ENCODE measurements around the gene INTS7. TPM values are rescaled to one million over a fixed set of nuclear protein-coding genes. Genes with fewer than 3 reads are reported as not detected.
"Not testable (repeated sequence)": the region's sequence is repeated elsewhere in the genome, so short reads cannot be mapped to it uniquely, and the experiment has no call there.

Gene INTS7
- total RNA-seq, 2 experiments from 2014 or later, result 23.7 to 28.6 TPM

DNA sequence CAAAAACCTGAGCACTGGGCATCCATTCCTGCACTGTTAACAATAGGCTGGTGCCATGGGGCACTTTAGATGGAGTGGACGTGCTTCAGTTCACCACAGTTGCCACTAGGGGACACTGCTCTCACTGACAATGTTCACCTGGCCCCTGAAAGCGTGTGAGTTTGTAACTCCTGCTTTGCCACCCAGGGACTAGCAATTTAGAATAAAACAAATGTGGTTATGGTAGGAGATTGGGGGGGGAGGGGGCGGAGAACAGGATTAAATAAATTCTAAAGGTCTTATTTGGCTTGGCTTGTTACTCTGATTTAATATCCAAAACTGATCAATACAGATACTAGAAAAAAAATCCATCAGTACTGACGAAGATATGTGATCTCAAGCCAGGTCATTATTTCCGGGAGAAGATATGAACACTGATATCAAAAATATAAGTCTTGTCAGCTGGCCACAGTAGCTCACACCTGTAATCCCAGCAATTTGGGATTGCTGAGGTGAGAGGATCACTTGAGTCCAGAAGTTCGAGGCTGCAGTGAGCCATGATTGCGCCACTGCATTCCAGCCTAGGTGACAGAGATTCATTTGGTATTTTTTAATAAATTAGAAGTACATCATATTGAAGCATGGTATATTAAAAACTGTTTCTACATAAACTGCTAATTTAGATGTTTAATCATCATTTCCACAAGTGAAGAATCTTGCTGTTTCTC is 23.2 kb downstream of the INTS7 start:
- ATAC-seq (peak; percentile 99), DNase-seq (peak; percentile 80)
- ChIA-PET POLR2A (no interaction called here), CTCF (interaction anchor here (0.9 to 2.6 kb wide), 17 partner anchors 10 to 445 kb away, joined by 3 to 26 read pairs (median 4); partner anchors contain the start of genes DTL and INTS7)
- Mint-ChIP-seq H3K36me3 (ENCODE audit: low read depth) (peaks cover 24% of the 10 kb centered on the region), H3K4me3 (no peak overlapping the region), H3K9me3 (ENCODE audit: low read depth) (no peaks in the 10 kb centered on the region), H3K4me1 (no peaks in the 10 kb centered on the region), H3K27me3 (no peaks in the 10 kb centered on the region), H3K27ac (no peak overlapping the region)
- intact Hi-C loops (cut with DNase I, micrococcal nuclease), result loop anchor here (1.0 to 5.0 kb wide), 8 partner anchors 18 to 445 kb away; partner anchors contain the start of genes DTL (in 2 of the 2) and INTS7 (in 2 of the 2)

DNA sequence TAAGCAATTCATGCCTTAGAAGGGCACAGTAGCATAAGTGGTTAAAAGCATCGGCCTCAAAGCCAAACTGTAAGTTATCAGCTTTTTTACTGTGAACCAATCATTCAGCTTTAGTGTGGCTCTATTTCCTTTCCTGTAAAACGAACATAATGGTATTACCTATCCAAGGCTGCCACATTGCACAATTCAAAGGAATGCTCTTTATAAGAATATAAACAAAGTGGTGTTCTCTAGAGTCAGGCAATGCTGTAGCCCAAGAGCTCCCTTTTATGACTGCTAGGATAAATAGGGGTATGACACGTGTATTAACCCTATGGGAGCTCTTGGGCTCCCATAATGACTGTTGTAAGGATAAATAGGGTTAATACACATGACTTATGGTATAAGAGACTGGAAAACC is 25.4 kb downstream of the INTS7 start:
- intact Hi-C loops (cut with DNase I, micrococcal nuclease), result loop anchor here (5.0 kb wide), 3 partner anchors 313 to 447 kb away; no protein-coding TSS in a partner anchor
- H3K9me3 Mint-ChIP-seq (ENCODE audit: low read depth), result no peaks in the 10 kb centered on the region
- DNase-seq, result no peak
- peaks cover 20% of the 10 kb centered on the region for H3K36me3 Mint-ChIP-seq (ENCODE audit: low read depth)
- H3K27ac Mint-ChIP-seq, result no peak overlapping the region
- H3K27me3 Mint-ChIP-seq, result no peaks in the 10 kb centered on the region
- ChIA-PET POLR2A (no interaction called here), CTCF (interaction anchor here (0.5 to 1.3 kb wide), 7 partner anchors 12 to 945 kb away, joined by 3 to 4 read pairs (median 3); partner anchors contain the start of genes DTL and INTS7)
- ATAC-seq, result no peak
- H3K4me3 Mint-ChIP-seq, result no peak overlapping the region
- no peaks in the 10 kb centered on the region for H3K4me1 Mint-ChIP-seq

DNA sequence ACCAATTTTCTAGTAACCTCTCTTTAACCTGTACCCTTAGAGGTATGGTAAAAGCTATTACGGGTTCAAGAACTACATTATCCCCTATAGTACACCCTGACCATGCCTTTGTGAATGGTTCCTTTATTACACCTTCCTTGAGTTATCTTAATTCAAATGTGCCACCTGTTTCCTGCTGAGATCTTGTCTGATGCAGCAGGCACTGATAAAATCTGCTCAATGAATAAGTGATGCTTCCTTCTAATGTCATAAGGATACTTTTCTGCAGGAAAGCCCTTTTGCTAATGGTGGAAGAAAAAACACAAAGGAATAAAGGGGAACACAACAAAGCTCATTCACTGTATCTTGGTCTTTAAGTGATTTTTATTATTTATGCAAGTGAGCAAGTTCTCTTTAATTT is 25.8 kb downstream of the INTS7 start:
- H3K4me1 Mint-ChIP-seq, result no peaks in the 10 kb centered on the region
- peaks cover 21% of the 10 kb centered on the region for H3K36me3 Mint-ChIP-seq (ENCODE audit: low read depth)
- intact Hi-C loops (cut with DNase I, micrococcal nuclease), result no loop called here
- no peaks in the 10 kb centered on the region for H3K27me3 Mint-ChIP-seq
- DNase-seq (no peak), ATAC-seq (no peak)
- H3K9me3 Mint-ChIP-seq (ENCODE audit: low read depth), result no peaks in the 10 kb centered on the region
- ChIA-PET POLR2A (no interaction called here), CTCF (interaction anchor here (0.6 to 1.3 kb wide), 7 partner anchors 8 to 449 kb away, joined by 3 to 4 read pairs (median 4); partner anchors contain the start of genes DTL and INTS7)
- H3K27ac Mint-ChIP-seq, result no peak overlapping the region
- H3K4me3 Mint-ChIP-seq, result no peak overlapping the region

DNA sequence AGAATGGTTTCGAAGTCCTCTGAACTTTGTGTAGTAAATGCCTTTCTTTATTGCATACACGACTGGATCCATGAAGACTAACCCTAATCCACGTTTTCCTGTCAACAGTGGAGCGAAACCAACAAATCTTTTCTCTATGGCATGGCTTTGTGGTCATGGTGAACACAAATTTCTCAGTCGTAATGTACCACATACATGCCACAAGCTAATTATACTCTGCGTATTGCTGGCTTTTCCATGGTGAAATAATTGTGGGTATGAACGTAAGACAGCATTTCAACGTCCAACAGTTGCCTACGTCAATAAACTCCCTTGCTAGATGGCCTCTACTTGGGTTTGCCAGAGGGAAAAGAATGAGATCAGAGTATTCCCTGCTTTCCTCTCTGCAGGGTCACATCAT is 27.5 kb downstream of the INTS7 start:
- no peaks in the 10 kb centered on the region for H3K9me3 Mint-ChIP-seq (ENCODE audit: low read depth)
- CTCF ChIA-PET, result no interaction called here
- POLR2A ChIA-PET, result no interaction called here
- DNase-seq (no peak), ATAC-seq (no peak)
- H3K4me3 Mint-ChIP-seq, result no peak overlapping the region
- H3K27me3 Mint-ChIP-seq, result no peaks in the 10 kb centered on the region
- intact Hi-C loops (cut with DNase I, micrococcal nuclease), result no loop called here
- peaks cover 2% of the 10 kb centered on the region for H3K4me1 Mint-ChIP-seq
- no peak overlapping the region for H3K27ac Mint-ChIP-seq
- H3K36me3 Mint-ChIP-seq (ENCODE audit: low read depth), result peaks cover 23% of the 10 kb centered on the region

DNA sequence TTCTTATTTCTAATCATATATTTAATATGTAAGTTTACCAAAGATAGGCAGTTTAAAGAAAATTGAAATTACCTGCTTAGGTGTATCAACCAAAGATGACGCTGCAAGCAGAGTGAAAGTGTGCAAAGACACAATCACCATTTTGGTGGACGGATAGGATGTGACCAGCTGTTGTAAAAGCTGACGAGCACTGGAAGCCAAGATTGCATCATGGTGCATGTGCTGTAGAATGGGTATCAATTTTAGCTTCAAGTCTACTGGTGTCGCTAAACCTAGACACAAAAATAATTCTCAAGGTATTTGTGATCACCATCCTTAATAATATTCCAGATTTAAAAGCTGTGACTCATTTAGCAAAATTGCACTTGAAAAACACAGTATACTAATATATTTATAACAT is 28.2 kb downstream of the INTS7 start:
- Mint-ChIP-seq H3K9me3 (ENCODE audit: low read depth) (no peaks in the 10 kb centered on the region), H3K4me3 (no peak overlapping the region), H3K27me3 (no peaks in the 10 kb centered on the region), H3K4me1 (peaks cover 3% of the 10 kb centered on the region), H3K27ac (no peak overlapping the region), H3K36me3 (ENCODE audit: low read depth) (peaks cover 22% of the 10 kb centered on the region)
- ATAC-seq (no peak), DNase-seq (no peak)
- ChIA-PET POLR2A (no interaction called here), CTCF (no interaction called here)
- intact Hi-C loops (cut with DNase I, micrococcal nuclease), result no loop called here

DNA sequence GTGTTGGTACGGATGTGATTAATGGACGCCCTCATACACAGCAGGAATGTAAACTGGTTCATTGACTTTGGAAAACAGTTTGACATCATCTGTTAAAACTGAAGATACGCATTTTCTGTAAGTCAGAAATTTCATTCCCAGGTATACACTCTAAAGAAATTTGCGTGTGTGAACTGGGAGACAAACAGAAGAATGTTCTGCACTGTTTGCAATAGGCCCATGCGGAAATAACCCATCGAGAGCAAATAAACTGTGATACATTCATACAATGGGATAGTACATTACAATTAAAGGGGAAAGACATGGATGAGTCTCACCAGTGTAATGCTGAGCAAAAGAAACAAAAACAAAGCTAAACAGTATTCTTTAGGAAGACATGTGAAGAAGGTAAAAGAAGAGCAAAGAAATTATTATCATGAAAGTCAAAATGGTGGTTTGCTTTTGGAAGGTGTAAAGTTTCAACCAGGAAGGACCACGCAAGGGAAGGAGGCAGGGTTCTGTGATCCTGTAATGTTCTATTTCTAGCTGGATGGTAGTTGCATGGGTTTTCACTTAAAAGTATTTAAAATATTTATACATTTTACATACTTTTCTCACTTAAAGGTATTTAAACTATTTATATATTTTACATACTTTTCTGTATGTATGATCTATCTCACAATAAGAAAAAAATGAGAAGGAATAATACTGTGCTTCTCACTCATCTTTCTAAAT is 30.3 kb downstream of the INTS7 start:
- ATAC-seq (no peak), DNase-seq (no peak)
- intact Hi-C loops (cut with DNase I, micrococcal nuclease), result no loop called here
- Mint-ChIP-seq H3K4me3 (no peak overlapping the region), H3K9me3 (ENCODE audit: low read depth) (no peaks in the 10 kb centered on the region), H3K36me3 (ENCODE audit: low read depth) (peaks cover 24% of the 10 kb centered on the region), H3K4me1 (peaks cover 3% of the 10 kb centered on the region), H3K27ac (no peak overlapping the region), H3K27me3 (no peaks in the 10 kb centered on the region)
- ChIA-PET POLR2A (no interaction called here), CTCF (interaction anchor here (0.9 to 1.3 kb wide), 5 partner anchors 8 to 450 kb away, joined by 3 to 6 read pairs (median 4); partner anchors contain the start of genes DTL and INTS7)

DNA sequence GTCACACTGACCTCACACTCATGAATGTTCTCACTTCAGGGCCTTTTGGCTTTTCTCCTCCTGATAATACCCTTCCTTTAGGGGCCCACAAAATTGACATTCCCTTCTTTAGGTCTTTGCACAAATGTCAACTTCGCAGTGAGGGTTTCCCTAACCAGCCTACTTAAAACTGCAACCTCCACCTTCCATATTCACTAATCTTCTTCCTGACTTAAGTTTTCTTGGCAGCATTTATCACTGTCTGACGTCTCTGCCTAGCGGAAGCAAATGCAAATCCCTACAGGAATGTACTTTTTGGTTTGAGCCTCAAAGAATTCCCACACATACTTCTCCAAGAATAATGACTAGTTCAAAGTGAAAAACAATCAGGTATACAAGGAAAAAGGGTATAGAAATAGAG is 32.8 kb downstream of the INTS7 start:
- peaks cover 29% of the 10 kb centered on the region for H3K36me3 Mint-ChIP-seq (ENCODE audit: low read depth)
- POLR2A ChIA-PET, result no interaction called here
- intact Hi-C loops (cut with DNase I, micrococcal nuclease), result no loop called here
- H3K4me1 Mint-ChIP-seq, result peaks cover 3% of the 10 kb centered on the region
- CTCF ChIA-PET, result interaction anchor here (0.6 to 1.3 kb wide), 2 partner anchors 10 to 71 kb away, joined by 3 to 4 read pairs; no protein-coding TSS in a partner anchor
- no peak overlapping the region for H3K27ac Mint-ChIP-seq
- H3K4me3 Mint-ChIP-seq, result no peak overlapping the region
- ATAC-seq (no peak), DNase-seq (no peak)
- H3K27me3 Mint-ChIP-seq, result no peaks in the 10 kb centered on the region
- no peaks in the 10 kb centered on the region for H3K9me3 Mint-ChIP-seq (ENCODE audit: low read depth)

DNA sequence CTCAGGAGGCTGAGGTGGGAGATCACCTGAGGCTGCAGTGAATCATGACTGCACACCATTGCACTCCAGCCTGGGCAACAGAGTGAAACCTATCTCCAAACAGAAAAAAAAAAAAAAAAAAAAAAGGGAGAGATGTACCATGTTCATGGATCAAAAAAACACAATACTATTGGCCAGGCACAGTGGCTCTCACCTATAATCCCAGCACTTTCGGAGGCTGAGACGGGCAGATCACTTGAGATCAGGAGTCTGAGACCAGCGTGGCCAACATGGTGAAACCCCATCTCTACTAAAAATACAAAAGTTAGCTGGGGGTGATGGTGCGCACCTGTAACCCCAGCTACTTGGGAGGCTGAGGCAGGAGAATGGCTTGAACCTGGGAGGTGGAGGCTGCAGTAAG is 37.9 kb downstream of the INTS7 start:
- H3K9me3 Mint-ChIP-seq (ENCODE audit: low read depth); ATAC-seq; H3K27me3 Mint-ChIP-seq; intact Hi-C loops (cut with DNase I, micrococcal nuclease); H3K27ac Mint-ChIP-seq; H3K4me3 Mint-ChIP-seq; POLR2A ChIA-PET; DNase-seq; H3K4me1 Mint-ChIP-seq; CTCF ChIA-PET: not testable (repeated sequence)
- H3K36me3 Mint-ChIP-seq (ENCODE audit: low read depth), result peaks cover 33% of the 10 kb centered on the region

DNA sequence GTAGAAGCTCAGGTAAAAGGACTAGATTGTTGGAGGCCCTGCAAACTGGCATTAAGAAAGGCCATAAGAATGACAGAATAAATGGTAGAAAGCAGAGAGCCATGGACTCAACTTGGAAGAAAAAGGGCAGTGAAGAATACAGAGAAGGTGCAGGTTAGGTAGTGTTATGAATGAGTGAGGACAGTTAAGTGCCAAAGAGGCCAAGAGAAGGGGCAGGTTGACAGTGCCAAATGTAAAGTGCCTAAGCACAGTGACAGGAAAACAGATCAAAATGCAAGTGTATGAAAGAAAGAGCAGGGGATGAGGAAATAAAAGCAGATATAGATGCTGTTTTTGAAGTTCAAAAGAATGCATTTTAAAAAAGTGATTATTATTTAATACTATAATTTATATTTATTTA is 43.7 kb downstream of the INTS7 start:
- ATAC-seq (no peak), DNase-seq (no peak)
- Mint-ChIP-seq H3K4me3 (no peak overlapping the region), H3K36me3 (ENCODE audit: low read depth) (peaks cover 22% of the 10 kb centered on the region), H3K27ac (no peak overlapping the region), H3K27me3 (no peaks in the 10 kb centered on the region), H3K4me1 (peaks cover 9% of the 10 kb centered on the region), H3K9me3 (ENCODE audit: low read depth) (no peaks in the 10 kb centered on the region)
- POLR2A ChIA-PET, result no interaction called here
- intact Hi-C loops (cut with DNase I, micrococcal nuclease), result no loop called here
- CTCF ChIA-PET, result interaction anchor here (1.5 kb wide), 1 partner anchor 311 kb away, joined by 3 read pairs; no protein-coding TSS in a partner anchor

DNA sequence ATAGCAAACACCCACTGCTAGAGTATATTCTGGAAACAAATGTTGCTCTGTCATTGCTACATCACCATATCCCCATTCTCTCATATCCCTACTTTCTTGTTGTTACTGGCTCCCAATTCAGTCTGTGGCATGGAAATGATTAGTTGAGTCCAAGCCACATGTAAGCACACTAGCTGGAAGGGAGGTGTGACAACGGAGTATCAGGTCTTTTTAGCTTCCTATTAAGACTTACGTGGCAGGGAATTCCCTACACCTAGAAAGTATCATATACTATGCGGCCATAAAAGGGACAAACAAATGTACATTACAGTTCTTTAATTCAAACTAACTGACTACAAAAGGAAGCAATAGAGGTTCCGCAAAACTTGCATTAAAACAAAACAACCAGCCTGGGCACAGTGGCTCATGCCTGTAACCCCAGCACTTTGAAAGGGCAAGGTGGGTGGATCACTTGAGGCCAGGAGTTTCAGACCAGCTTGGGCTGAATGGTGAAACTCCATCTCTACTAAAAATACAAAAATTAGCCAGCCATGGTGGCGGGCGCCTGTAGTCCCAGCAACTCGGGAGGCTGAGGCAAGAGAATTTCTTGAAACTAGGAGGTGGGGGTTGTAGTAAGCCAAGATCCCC is 48.6 kb downstream of the INTS7 start:
- intact Hi-C loops (cut with DNase I, micrococcal nuclease), result no loop called here
- no peak for DNase-seq
- no peak for ATAC-seq
- CTCF ChIA-PET, result interaction anchor here (1.5 kb wide), 1 partner anchor 469 kb away, joined by 3 read pairs; no protein-coding TSS in a partner anchor
- Mint-ChIP-seq H3K9me3 (ENCODE audit: low read depth) (no peaks in the 10 kb centered on the region), H3K4me3 (no peak overlapping the region), H3K4me1 (peaks cover 10% of the 10 kb centered on the region), H3K36me3 (ENCODE audit: low read depth) (peaks cover 25% of the 10 kb centered on the region), H3K27ac (no peak overlapping the region), H3K27me3 (no peaks in the 10 kb centered on the region)
- POLR2A ChIA-PET, result no interaction called here

DNA sequence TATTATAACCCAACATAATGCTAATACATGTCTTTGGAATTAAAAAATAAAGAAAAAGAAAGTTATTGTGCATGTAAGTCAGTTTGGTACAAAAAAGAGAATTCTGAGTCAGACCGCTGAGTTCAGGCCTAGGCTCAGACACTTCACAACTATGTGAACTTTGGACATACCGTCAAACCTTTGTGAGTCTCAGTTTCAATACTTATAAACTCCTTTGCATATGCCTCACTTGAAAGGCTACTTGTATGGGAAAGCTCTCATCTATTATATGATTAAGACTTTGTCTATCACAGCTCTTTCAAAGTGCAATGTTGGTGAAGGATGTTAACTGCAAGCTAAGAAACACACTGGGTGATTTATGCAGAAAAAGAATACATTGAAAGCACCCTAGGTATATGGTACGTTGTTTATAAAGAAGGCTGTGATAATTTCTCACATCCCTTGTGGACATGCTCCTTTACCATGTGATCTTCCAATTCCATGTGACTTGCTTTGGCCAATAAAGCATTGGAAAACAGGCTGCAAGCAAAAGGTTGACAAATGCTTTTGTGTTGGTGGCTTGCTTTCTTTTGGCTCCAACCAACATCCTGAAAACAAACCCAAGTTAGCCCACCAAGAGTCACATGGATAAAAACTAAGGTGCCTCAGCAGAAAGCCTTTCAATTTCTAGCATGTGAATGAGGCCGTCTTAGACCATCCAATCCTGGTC is 49.6 kb downstream of the INTS7 start:
- Mint-ChIP-seq H3K4me3 (no peak overlapping the region), H3K27ac (no peak overlapping the region), H3K27me3 (no peaks in the 10 kb centered on the region), H3K36me3 (ENCODE audit: low read depth) (peaks cover 27% of the 10 kb centered on the region), H3K4me1 (peaks cover 6% of the 10 kb centered on the region), H3K9me3 (ENCODE audit: low read depth) (no peaks in the 10 kb centered on the region)
- no peak for DNase-seq
- ChIA-PET POLR2A (interaction anchor here (0.6 kb wide), 1 partner anchor 381 kb away, joined by 7 read pairs; no protein-coding TSS in a partner anchor), CTCF (interaction anchor here (1.5 kb wide), 1 partner anchor 470 kb away, joined by 3 read pairs; no protein-coding TSS in a partner anchor)
- intact Hi-C loops (cut with DNase I, micrococcal nuclease), result no loop called here
- ATAC-seq, result peak; percentile 66
